GM23338 (cell line): ENCODE data around the gene DCAF10.

Experiments
- CTCF ChIP-seq, 2 experiments: fragments of 200-600 bp in 1 of 2; sonication (generic) in 1 of 2; conservative IDR thresholded peaks; 2 replicates each; pipeline versions ENCODE4 v1.5.1 to v1.6.1; 2016 to 2017; ENCODE audit warnings: antibody characterized with exemption in 2 of 2, low read depth in 2 of 2, mild to moderate bottlenecking in 2 of 2, moderate library complexity in 1 of 2
- EZH2 ChIP-seq: fragments of 200-600 bp; sonication (generic); IDR thresholded peaks from one replicate; pipeline ENCODE4 v1.8.0; 2017; ENCODE audit warnings: antibody characterized with exemption, mild to moderate bottlenecking, low read depth; ENCODE audit not compliant: unreplicated experiment
- EZH2phosphoT487 ChIP-seq: fragments of 200-600 bp; sonication (generic); IDR thresholded peaks from one replicate; pipeline ENCODE4 v1.8.1; 2018; ENCODE audit warnings: antibody characterized with exemption; ENCODE audit not compliant: unreplicated experiment
- POLR2AphosphoS5 ChIP-seq: IDR thresholded peaks from 2 replicates; pipeline ENCODE4 v1.6.1; 2016; ENCODE audit warnings: antibody characterized with exemption, low read depth

- TF ChIP-seq CTCF (conservative IDR thresholded peaks at IDR 0.05; ENCODE audit: low read depth in 2 of 2), result no peak
- no peak for TF ChIP-seq EZH2phosphoT487
- no peak for TF ChIP-seq EZH2
- no peak for TF ChIP-seq POLR2AphosphoS5
These were observed 12.3 kb upstream of the DCAF10 start for GRCh38 chr9:37788332-37788731.
